Measurements from ENCODE around the gene LRRC36.

DNA sequence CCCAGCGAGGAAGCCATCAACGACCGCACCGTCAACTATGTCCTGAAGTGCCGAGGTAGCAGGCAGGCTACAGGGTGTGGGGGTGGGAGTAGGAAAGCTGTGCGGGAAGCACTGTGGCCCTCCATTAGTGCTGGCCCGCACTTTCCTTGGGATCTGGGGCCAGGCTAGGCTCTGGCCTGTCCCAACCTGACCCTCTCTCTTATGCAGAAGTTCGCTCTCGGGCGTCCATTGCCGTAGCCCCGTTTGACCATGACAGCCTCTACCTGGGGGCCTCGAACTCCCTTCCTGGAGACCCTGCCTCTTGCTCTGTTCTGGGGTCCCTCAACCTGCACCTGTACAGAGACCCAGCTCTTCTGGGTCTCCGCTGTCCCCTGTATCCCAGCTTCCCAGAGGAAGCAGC is 38.7 kb upstream of the LRRC36 start:
- no peak for TF ChIP-seq POLR2A (IDR thresholded peaks at IDR 0.05)
- TF ChIP-seq, protein P1, sequence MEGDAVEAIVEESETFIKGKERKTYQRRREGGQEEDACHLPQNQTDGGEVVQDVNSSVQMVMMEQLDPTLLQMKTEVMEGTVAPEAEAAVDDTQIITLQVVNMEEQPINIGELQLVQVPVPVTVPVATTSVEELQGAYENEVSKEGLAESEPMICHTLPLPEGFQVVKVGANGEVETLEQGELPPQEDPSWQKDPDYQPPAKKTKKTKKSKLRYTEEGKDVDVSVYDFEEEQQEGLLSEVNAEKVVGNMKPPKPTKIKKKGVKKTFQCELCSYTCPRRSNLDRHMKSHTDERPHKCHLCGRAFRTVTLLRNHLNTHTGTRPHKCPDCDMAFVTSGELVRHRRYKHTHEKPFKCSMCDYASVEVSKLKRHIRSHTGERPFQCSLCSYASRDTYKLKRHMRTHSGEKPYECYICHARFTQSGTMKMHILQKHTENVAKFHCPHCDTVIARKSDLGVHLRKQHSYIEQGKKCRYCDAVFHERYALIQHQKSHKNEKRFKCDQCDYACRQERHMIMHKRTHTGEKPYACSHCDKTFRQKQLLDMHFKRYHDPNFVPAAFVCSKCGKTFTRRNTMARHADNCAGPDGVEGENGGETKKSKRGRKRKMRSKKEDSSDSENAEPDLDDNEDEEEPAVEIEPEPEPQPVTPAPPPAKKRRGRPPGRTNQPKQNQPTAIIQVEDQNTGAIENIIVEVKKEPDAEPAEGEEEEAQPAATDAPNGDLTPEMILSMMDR (IDR thresholded peaks at IDR 0.05), result no peak

Data from right lobe of liver (tissue), 4 donors.